K562 (cell line): ENCODE results near the gene CPT1C.

ENCODE experiments used
- CTCF ChIP-seq, 3 experiments: IDR thresholded peaks in 2 of 3; conservative IDR thresholded peaks in 1 of 3; 2 replicates each; pipeline ENCODE4 v1.5.1; 2011 to 2012; ENCODE audit warnings: low read length in 3 of 3, mild to moderate bottlenecking in 3 of 3, control low read depth in 2 of 3, improper control_type of control experiment in 1 of 3, inconsistent platforms in 1 of 3, low read depth in 1 of 3, mixed read lengths in 1 of 3, moderate library complexity in 1 of 3; ENCODE audit not compliant: insufficient read depth in 2 of 3
- ETV1 ChIP-seq: fragments of 450-650 bp; conservative IDR thresholded peaks from 2 replicates; pipeline ENCODE4 v1.6.1; 2016; ENCODE audit warnings: missing genetic modification characterization, control low read depth, low read depth, missing compliant biosample characterization
- NBN ChIP-seq: fragments of 450-650 bp; IDR thresholded peaks from 2 replicates; pipeline ENCODE4 v1.6.1; 2016; ENCODE audit warnings: low read depth, mild to moderate bottlenecking
- RCOR1 ChIP-seq, 2 experiments: IDR thresholded peaks; 2 replicates each; pipeline ENCODE4 v1.6.1; 2012; ENCODE audit warnings: low read depth in 2 of 2, low read length in 2 of 2, borderline replicate concordance in 1 of 2, improper control_type of control experiment in 1 of 2
- TCF3 ChIP-seq: sonication (generic); formaldehyde crosslinking; IDR thresholded peaks from 2 replicates; pipeline ENCODE4 v1.4.0; 2020; ENCODE audit warnings: mild to moderate bottlenecking, missing genetic modification reagents
- UBTF ChIP-seq, 2 experiments: IDR thresholded peaks; 2 replicates each; pipeline ENCODE4 v1.6.1; 2012; ENCODE audit warnings: improper control_type of control experiment in 2 of 2, low read depth in 2 of 2, low read length in 2 of 2, borderline replicate concordance in 1 of 2

GRCh38 chr19:49763230-49763629 lies 72.3 kb downstream of the CPT1C start, which contains the start of gene TSKS:
- TF ChIP-seq TCF3 (no peak), ETV1 (tag) (no peak), CTCF (IDR thresholded peaks at IDR 0.05 in 2 of 3, conservative IDR thresholded peaks at IDR 0.05 in 1 of 3; ENCODE audit: insufficient read depth in 2 of 3, low read depth in 1 of 3, low read length in 3 of 3) (no peak), RCOR1 (IDR thresholded peaks at IDR 0.05; ENCODE audit: borderline replicate concordance in 1 of 2, low read depth in 2 of 2, low read length in 2 of 2) (no peak), NBN (no peak), UBTF (IDR thresholded peaks at IDR 0.05; ENCODE audit: borderline replicate concordance in 1 of 2, low read depth in 2 of 2, low read length in 2 of 2) (no peak)
